Neutrophil (primary cell): Measurements from ENCODE around the gene TMEM14A.
"Not testable (repeated sequence)": the region's sequence is repeated elsewhere in the genome, so short reads cannot be mapped to it uniquely, and the experiment has no call there.

ENCODE experiments used
- H3K27ac ChIP-seq: fragments of 200-600 bp; sonication (generic); 2 replicates; pipeline ENCODE4 v1.5.1; 2016; ENCODE audit warnings: mild to moderate bottlenecking, moderate library complexity
- H3K27me3 ChIP-seq: fragments of 200-600 bp; sonication (generic); 2 replicates; pipeline ENCODE4 v1.6.0; 2016; ENCODE audit warnings: mild to moderate bottlenecking
- H3K36me3 ChIP-seq: fragments of 200-600 bp; sonication (generic); 2 replicates; pipeline ENCODE4 v1.5.1; 2017
- H3K4me1 ChIP-seq, 2 experiments: fragments of 200-600 bp in 1 of 2; sonication (generic) in 1 of 2; 1 replicate in 1 of 2; 2 replicates in 1 of 2; pipeline versions ENCODE4 v1.5.1 to v1.6.1; 2013 to 2016; ENCODE audit warnings: low read depth in 1 of 2, low read length in 1 of 2, mild to moderate bottlenecking in 1 of 2, moderate library complexity in 1 of 2; ENCODE audit not compliant: control insufficient read depth in 1 of 2, insufficient read depth in 1 of 2
- H3K4me3 ChIP-seq, 2 experiments: fragments of 200-600 bp in 1 of 2; sonication (generic) in 1 of 2; 1 replicate in 1 of 2; 2 replicates in 1 of 2; pipeline ENCODE4 v1.5.1; 2013 to 2016; ENCODE audit warnings: low read depth in 1 of 2, low read length in 1 of 2, mild to moderate bottlenecking in 1 of 2, moderate library complexity in 1 of 2
- H3K9me3 ChIP-seq: fragments of 200-600 bp; sonication (generic); 2 replicates; pipeline ENCODE4 v1.5.1; 2016
- CTCF ChIP-seq: fragments of 200-600 bp; sonication (generic); IDR thresholded peaks from 2 replicates; pipeline ENCODE4 v1.5.1; 2016; ENCODE audit warnings: antibody characterized with exemption

TMEM14A gene

DNA sequence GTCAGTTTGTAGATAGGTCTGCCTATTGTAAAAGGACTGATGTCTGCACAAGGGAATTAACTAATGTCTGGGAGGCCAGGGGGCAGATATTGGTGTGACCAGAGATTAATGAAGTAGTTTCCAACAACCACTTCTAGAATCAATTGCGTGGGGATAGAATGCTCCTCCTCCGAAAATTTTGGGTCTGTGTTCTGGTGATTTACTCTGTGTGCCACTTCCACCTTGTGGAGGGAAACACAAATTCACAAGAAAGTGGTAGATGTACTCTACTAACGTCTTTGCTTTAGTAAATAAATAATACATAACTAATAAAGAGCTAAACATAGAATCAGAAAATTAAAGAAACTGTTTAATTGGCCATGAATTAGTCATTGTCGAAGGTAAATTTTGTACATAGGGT is 25.5 kb downstream of the TMEM14A start:
- Histone ChIP-seq H3K9me3 (no peaks in the 10 kb centered on the region), H3K4me3 (no peak overlapping the region), H3K27me3 (peaks cover 21% of the 10 kb centered on the region), H3K27ac (no peak overlapping the region), H3K4me1 (no peaks in the 10 kb centered on the region), H3K36me3 (no peaks in the 10 kb centered on the region)
- TF ChIP-seq CTCF = no peak

GRCh38 chr6:52697903-52698302 is 27.0 kb downstream of the TMEM14A start:
- no peak for TF ChIP-seq CTCF
- Histone ChIP-seq H3K27ac (no peak overlapping the region), H3K4me1 (no peaks in the 10 kb centered on the region), H3K27me3 (peaks cover 27% of the 10 kb centered on the region), H3K9me3 (no peaks in the 10 kb centered on the region), H3K4me3 (no peak overlapping the region), H3K36me3 (no peaks in the 10 kb centered on the region)

- Histone ChIP-seq H3K36me3 (no peaks in the 10 kb centered on the region), H3K27ac (no peak overlapping the region), H3K4me3 (no peak overlapping the region), H3K9me3 (peaks cover 6% of the 10 kb centered on the region), H3K4me1 (no peaks in the 10 kb centered on the region), H3K27me3 (peaks cover 12% of the 10 kb centered on the region)
- no peak for TF ChIP-seq CTCF
Observed at GRCh38 chr6:52704060-52704459, 33.1 kb downstream of the TMEM14A start.

GRCh38 chr6:52704781-52705502 is 34.0 kb downstream of the TMEM14A start:
- not testable (repeated sequence) for H3K4me3 ChIP-seq, H3K27ac ChIP-seq, H3K36me3 ChIP-seq, H3K4me1 ChIP-seq, H3K9me3 ChIP-seq
- peaks cover 12% of the 10 kb centered on the region for H3K27me3 ChIP-seq

GRCh38 chr6:52706001-52706400 is 35.1 kb downstream of the TMEM14A start:
- no peak for TF ChIP-seq CTCF
- Histone ChIP-seq H3K4me1 (no peaks in the 10 kb centered on the region), H3K36me3 (no peaks in the 10 kb centered on the region), H3K9me3 (peaks cover 6% of the 10 kb centered on the region), H3K27ac (no peak overlapping the region), H3K27me3 (peaks cover 7% of the 10 kb centered on the region), H3K4me3 (no peak overlapping the region)

- peaks cover 6% of the 10 kb centered on the region for H3K9me3 ChIP-seq
- no peaks in the 10 kb centered on the region for H3K27me3 ChIP-seq
- no peak for TF ChIP-seq CTCF
- no peaks in the 10 kb centered on the region for H3K4me1 ChIP-seq
- no peaks in the 10 kb centered on the region for H3K36me3 ChIP-seq
- no peak overlapping the region for H3K4me3 ChIP-seq
- H3K27ac ChIP-seq = no peak overlapping the region
Observed at GRCh38 chr6:52707963-52708680, 37.2 kb downstream of the TMEM14A start.
